Mucosa of gallbladder (tissue), 1 donor: Measurements from ENCODE around the gene EIF2A. TPM values are rescaled to one million over a fixed set of nuclear protein-coding genes. Genes with fewer than 3 reads are reported as not detected.

Experiments used
- total RNA-seq: library from RNA; stranded (reverse); gene quantifications from one replicate; pipeline ENCODE4 v1.2.1, GENCODE V29; 2021
- donor health status: DM: no; HTN: no; CAD: no.

Gene EIF2A
- total RNA-seq, 1 donor from 2014 or later: 63.4 TPM

Other genes with a start within 250 kb of the EIF2A start
- 25.6 TPM for gene TSC22D2, start 138.5 kb upstream of the EIF2A start, total RNA-seq
- 116 TPM for gene SERP1, start 291 bp upstream of the EIF2A start, total RNA-seq
- gene SELENOT, start 56.5 kb downstream of the EIF2A start, total RNA-seq: 116 TPM
- gene ERICH6, start 157.1 kb downstream of the EIF2A start, total RNA-seq: 0.09 TPM
- gene SIAH2, start 216.4 kb downstream of the EIF2A start, total RNA-seq: 33.7 TPM